Fibroblast of skin of scalp (primary cell): ENCODE data around the gene DNAJC5.
"Not testable (repeated sequence)": the region's sequence is repeated elsewhere in the genome, so short reads cannot be mapped to it uniquely, and the experiment has no call there.

ENCODE experiments used
- DNase-seq: peaks from one replicate; pipeline ENCODE4 v3.0.0-alpha.2; 2013

DNAJC5 gene

GRCh38 chr20:63861981-63862901 lies 32.7 kb upstream of the DNAJC5 start:
- no peak for DNase-seq

GRCh38 chr20:63863021-63863797 lies 31.7 kb upstream of the DNAJC5 start:
- no peak for DNase-seq

GRCh38 chr20:63863798-63864544 lies 31.0 kb upstream of the DNAJC5 start:
- peak; percentile 72 for DNase-seq

- DNase-seq: no peak
Observed at GRCh38 chr20:63864545-63864977, 30.4 kb upstream of the DNAJC5 start.

GRCh38 chr20:63864978-63865640 lies 29.8 kb upstream of the DNAJC5 start, which contains the start of gene TPD52L2:
TPD52L2 (plus strand) TSS chr20:63865270; CDS start chr20:63865366, 96 bp downstream.
- peak; percentile 98 for DNase-seq

GRCh38 chr20:63867042-63867441 lies 27.9 kb upstream of the DNAJC5 start:
- DNase-seq: not testable (repeated sequence)

GRCh38 chr20:63868264-63868663 lies 26.7 kb upstream of the DNAJC5 start:
- DNase-seq: no peak

GRCh38 chr20:63873477-63873971 lies 21.4 kb upstream of the DNAJC5 start:
- no peak for DNase-seq

- DNase-seq: not testable (repeated sequence)
Observed at GRCh38 chr20:63874241-63874640, 20.7 kb upstream of the DNAJC5 start.

- no peak for DNase-seq
Observed at GRCh38 chr20:63876489-63877036, 18.4 kb upstream of the DNAJC5 start.

- DNase-seq: no peak
Observed at GRCh38 chr20:63877755-63878470, 17.0 kb upstream of the DNAJC5 start.

- no peak for DNase-seq
Observed at GRCh38 chr20:63878899-63879663, 15.8 kb upstream of the DNAJC5 start.

- DNase-seq: not testable (repeated sequence)
Observed at GRCh38 chr20:63880901-63881300, 14.0 kb upstream of the DNAJC5 start.

- no peak for DNase-seq
Observed at GRCh38 chr20:63881451-63882226, 13.3 kb upstream of the DNAJC5 start.

- no peak for DNase-seq
Observed at GRCh38 chr20:63882257-63883200, 12.4 kb upstream of the DNAJC5 start.

- DNase-seq: no peak
Observed at GRCh38 chr20:63883201-63883593, 11.7 kb upstream of the DNAJC5 start.

GRCh38 chr20:63884506-63885263 lies 10.2 kb upstream of the DNAJC5 start:
- DNase-seq: no peak
